ENCODE data around the gene CIROP.

Gene CIROP

DNA sequence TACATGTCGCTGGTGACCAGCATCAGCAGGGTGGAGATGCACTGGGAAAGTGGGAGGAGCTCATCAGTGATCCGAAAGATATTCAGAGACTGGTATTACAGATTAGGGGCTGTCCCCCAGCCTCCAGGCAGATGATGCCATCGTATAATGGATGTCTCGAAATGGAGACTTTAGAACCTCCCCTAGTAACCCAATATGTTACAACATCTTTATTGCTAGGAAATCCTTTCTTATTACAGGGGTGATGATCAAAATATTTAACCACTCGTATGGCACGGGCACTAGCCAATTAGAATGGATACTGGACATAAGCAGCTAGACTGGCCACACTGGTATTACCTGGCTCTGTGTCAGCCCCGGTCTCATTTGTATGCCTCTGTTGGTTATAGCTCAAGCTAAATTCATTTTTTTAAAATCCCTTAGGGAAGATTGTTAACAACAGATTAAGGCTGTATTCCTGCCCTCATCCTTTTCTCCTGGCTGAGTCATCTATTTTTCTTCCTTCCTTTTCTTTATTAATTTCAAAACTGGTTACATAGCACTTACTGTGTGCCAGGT is 25.0 kb upstream of the CIROP start:
- no peak for DNase-seq

DNA sequence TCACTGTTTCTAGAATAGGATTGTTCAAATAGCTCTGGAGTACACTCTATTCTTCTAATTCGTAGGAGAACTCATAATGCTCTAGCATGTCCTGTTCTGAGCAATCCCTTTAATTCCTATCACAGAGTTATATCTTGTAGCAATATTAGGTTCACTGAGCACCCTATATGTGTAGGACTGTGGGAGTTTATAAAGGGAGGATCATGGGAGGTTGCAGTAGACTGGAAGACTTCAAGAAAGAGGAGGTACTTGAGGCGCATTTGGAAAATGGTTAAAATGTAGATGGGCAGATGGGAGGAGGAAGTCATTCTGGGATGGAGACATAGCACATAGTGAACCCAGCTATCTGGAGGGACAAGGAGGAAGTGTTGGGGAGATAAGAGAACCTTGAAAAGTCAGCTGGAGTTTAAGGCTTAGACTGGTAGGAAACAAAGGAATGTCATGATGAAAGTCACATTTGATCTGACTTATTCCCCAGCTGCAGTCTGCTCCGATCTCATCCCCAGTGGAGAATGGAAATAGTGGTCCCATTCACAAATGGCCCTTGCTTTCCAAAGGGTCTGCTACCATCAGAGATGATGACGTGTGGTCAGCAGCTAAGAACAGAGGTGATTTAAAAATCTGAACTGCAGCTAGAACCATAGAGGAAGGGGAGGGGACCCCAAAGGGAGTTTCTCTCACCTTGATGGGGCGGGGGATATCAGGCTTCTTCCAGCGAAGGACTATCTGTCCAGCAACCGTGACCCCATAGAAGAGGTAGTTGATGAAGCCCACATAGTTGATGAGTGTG is 24.4 kb upstream of the CIROP start:
- no peak for DNase-seq

- no peak for DNase-seq
Measured at GRCh38 chr14:23127861-23128260, 23.1 kb upstream of the CIROP start.

DNA sequence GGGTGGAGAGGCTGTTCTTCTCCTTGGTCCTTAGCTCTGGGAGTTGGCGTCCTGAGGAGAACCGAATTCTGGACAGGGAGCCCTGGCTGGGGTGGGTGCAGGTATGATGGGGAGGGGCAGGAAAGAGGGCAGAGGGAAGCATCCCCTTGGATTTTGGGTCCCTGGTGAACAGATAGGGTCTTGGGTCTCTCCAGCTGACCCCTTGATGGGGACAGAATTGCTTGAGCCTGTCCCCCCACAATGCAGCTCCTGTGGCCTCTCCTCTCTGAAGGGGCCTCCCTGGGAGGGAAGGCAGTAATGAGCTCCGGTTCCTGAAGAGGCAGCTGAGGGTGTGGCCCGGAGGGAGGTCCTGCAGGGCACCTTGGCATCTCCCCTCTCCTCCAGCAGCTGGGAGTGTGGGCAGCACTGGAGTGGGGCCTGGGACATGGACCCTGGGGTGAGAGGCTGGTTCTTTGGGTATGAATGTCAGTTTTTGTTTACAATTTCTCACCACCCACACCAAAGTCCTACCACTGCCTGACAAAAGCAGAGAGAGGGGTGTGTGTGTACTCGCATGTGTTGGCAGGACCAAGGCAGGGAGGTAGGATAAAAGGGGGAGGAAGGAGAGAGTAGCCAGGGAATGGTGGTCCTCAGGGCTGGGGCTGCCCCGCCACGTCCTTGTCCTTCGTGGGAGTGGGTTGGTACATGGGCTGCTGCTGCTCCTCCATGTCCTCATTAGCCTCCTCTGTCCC is 21.9 kb upstream of the CIROP start:
- DNase-seq, result no peak

GRCh38 chr14:23125933-23126524 is 21.2 kb upstream of the CIROP start:
- DNase-seq, result no peak

- no peak for DNase-seq
Measured at GRCh38 chr14:23125011-23125410, 20.2 kb upstream of the CIROP start.

DNA sequence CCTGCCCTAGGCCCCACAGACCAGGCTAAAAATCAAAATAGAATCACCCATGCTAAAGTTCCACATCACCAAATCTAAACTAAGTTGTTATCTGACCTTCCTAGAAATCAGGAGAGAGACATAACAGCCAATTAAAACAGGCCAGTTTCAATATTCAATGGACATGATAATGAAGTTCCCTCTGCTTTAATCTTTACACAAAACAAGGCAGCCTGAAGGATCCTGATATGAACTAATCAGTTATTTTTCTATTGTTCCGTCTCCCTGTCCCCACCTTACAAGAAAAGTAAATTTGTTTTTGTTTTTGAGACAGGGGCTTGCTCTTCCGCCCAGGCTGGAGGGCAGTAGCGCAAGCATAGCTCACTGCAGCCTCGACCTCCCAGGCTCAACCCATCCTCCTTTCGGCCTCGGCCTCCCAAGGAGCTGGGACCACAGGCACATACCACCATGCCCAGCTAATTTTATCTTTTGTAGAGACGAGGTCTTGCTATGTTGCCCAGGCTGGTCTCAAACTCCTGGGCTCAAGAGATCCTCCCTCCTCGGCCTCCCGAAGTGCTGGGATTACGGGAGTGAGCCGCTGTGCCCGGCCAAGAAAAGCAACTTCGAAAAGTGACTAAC is 19.7 kb upstream of the CIROP start:
- no peak for DNase-seq

DNA sequence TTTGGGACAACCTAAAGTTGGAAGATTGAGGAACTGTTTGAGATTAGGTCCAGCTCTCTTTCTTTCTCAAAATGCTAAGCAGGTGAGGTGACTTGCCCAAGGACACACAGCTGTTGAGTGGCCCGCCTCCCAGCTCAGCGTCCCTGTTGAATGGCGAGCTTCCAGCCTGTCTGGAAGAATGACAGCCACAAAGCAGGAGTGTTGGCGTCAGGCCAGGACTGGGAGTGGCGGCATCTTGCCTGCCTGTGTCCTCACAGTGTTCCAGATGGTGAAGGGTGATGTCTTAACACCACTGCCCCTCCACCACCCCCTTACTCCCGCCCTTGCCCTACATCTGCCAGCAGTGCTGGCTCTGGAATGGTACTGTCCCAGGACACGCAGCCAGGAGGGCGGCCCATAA is 18.6 kb upstream of the CIROP start:
- peak; percentile 99 for DNase-seq

- no peak for DNase-seq
Measured at GRCh38 chr14:23122086-23122485, 17.3 kb upstream of the CIROP start.

DNA sequence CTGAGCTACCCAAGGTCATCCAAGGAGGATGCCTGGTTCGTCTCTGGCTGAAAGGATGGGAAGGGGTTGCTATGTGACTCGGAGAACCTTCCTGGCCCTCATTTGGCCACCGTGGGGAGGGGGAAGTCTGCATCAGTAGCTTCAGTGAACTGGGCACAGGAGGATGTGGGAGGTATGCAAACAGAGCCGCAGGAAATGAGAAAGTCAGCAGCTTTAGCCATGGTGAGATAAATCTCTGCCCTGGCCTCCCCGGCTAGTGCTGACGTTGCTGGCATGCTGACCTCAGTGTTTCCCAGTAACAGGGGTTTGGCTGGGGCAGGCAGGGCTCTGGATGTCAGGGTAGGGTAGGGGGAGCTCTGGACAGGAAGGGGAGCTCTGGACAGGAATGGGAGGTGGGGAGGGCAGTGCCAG is 16.6 kb upstream of the CIROP start:
- DNase-seq, result no peak

- DNase-seq, result peak; percentile 100
Measured at GRCh38 chr14:23120541-23121251, 15.9 kb upstream of the CIROP start.

DNA sequence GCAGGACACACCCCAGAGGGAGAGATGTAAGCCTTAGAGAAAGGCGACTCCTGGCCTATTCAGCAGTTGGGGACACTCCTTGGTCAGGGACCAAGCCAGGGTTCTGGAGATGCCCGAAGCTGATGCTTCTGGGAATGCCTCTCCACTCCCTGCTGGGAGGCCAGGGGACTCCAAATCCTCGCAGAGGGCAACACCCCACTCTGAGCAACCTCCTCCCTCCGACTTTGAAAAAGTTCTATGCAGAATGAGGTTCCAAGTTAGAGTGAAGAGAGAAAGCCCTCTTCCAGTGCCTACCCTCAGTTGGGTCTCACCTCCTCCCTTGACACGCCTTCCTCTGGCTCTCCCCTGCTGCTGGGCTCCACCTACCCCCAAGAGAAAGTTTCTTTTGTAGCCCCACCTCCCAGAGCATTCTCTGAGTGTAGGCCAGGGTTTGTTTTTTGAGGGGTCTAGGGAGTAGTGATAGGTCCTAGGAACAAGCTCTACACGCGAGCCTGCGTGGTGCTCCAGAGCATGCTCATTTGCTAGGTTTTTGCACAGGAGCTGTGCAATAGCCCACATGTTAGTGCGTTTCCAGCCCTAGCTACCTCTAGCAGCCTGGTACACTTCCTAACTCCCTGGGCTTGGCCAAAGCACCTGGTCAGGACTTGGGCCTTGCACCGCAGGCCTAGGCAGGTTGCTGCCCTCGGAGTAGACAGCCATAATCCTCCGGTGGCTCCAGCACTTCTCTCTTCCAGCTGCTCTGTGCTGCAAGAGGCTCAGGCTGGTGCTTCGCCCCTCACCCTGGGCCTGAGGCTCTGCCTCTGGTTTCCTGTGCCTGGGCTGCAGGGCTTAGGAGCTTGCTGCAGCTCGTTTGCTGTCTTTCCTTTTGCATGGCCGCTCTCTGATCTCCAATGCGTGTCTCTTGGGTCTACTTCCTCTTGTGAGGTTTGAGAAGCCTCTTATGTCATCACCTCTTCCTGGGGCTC is 14.9 kb upstream of the CIROP start:
- no peak for DNase-seq

DNA sequence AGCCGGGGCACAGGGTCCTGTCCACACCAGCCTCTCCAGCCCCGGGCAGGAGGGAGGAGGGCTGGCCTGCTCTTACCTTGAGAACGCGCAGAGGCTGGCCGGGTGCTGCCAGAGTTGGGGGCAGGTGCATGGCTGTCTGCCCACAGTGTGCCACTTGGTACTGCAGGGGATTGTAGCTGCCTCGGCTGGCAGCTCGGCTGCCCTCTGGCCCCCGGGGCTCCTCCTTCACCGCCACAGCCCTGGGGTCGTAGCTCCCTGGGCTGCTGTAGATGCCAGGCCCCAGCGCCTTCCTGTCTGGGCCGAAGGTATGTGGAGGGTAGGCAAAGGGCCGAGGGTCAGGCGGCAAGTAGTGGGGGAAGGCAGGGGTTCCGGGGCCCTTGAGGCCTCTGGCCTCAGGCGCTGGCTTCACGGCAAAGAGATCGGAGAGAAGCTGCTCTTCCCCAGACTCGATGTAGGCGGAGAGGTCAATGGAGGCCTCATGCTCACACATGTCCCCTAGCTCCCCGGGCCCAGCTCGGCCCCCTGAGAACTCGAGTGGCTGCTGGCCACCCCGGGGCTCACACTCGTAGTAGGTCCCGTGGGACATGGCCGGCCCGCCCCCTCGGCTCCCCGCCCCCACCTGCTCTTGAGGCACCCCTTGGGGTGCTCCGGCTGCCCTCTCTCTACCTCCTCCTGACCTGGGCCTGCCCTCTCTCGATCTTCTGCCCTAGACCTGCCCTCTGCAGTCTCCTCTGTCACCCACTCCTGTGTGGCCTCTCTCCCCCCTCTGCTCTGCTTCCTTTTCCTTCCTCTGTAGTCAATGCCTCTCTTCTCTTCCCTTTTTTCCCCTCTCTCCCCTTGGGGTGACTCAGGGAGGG is 13.9 kb upstream of the CIROP start, which contains the start of gene CEBPE:
Gene CEBPE, minus strand, starts transcription at position 750 of the 857 bp plus-strand sequence. Its CDS starts 164 bp downstream, at position 586.
- no peak for DNase-seq

- DNase-seq, result no peak
Measured at GRCh38 chr14:23117371-23118020, 12.7 kb upstream of the CIROP start.

DNA sequence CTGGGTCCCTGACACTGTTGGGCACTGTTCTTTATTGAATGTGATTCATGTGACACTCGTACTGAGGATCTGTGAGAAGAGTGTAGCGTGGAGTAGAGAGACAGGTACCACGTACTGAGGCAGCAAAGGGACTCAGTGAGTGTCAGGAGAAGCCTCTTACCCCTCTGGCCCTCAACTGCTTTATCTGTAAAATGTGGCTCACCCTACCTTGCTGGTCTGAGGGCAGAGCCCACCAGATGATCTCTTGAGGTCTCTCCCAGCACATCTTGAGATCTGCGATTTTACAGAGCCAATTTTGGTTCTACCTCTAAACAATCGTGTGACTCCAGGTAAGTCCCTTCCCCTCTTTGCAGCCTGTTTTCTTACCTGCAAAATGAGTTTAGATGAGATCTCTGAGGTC is 11.1 kb upstream of the CIROP start:
- DNase-seq, result no peak

GRCh38 chr14:23115039-23115731 is 10.4 kb upstream of the CIROP start:
- no peak for DNase-seq

DNA sequence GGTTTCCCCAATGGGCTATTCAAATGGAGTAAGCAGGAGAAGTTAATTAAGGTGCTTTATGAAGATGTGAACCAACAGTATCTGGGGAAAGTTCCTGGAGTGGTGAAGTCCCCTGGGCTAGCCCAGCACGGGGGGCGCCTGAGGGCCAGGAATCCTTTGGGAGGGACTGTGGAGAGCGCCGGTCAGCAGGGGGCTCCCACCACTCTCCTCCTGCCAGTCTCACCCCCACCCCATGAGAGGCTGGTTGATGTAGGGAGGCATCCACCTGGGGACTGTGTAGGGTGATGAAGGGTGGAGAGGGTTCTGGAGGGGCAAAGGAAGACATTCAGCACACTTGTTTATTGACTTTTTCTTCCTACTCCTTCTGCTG is 9.9 kb upstream of the CIROP start:
- DNase-seq, result no peak

DNA sequence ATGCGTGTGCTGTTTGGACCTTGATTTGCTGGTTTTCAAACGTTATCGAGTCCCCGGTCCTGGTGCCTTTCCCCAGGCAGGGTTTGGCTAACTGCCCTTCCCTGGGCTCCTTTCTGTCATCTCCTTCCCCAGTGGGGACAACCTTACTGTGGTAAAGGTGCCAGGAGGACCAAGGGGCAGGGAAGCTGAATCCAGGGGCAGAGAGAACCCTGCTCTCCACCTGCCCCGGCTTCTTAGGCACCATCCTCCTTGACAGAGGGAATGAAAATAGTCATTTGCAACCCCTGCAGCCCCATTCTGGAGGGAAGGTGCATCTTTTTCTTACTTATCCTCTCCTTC is 9.3 kb upstream of the CIROP start:
- no peak for DNase-seq

- DNase-seq, result no peak
Measured at GRCh38 chr14:23113431-23114119, 8.8 kb upstream of the CIROP start.

All from NCI-H2029 treated with DMSO at 0.1 percent for 48 hours (cell line).